MM.1S (cell line): Measurements from ENCODE around the gene LTBR.

Experiments used
- DNase-seq: peaks from one replicate; pipeline ENCODE4 v3.0.0-alpha.2; 2015
- H2AFZ ChIP-seq: fragments of 300-600 bp; sonication (generic); 2 replicates; pipeline ENCODE4 v1.6.0; 2016; ENCODE audit warnings: antibody characterized with exemption, low read length
- H3F3A ChIP-seq: fragments of 300-600 bp; sonication (generic); 2 replicates; pipeline ENCODE4 v1.6.1; 2016; ENCODE audit warnings: mild to moderate bottlenecking, antibody characterized with exemption, low read length, moderate library complexity, mixed read lengths; ENCODE audit not compliant: insufficient read depth
- H3K27ac ChIP-seq: fragments of 300-600 bp; sonication (generic); 2 replicates; pipeline ENCODE4 v1.5.1; 2016; ENCODE audit warnings: mild to moderate bottlenecking, low read length
- H3K27me3 ChIP-seq: fragments of 300-600 bp; sonication (generic); replicated peaks from 2 replicates; pipeline ENCODE4 v1.6.0; 2016; ENCODE audit warnings: low read length; ENCODE audit not compliant: insufficient read depth
- H3K36me3 ChIP-seq: fragments of 300-600 bp; sonication (generic); replicated peaks from 2 replicates; pipeline ENCODE4 v1.6.1; 2016; ENCODE audit warnings: mild to moderate bottlenecking, low read length, mixed read lengths; ENCODE audit not compliant: insufficient read depth
- H3K4me1 ChIP-seq: fragments of 300-600 bp; sonication (generic); 2 replicates; pipeline ENCODE4 v1.6.1; 2016; ENCODE audit warnings: low read length, mixed read lengths
- H3K4me2 ChIP-seq: fragments of 300-600 bp; sonication (generic); 2 replicates; pipeline ENCODE4 v1.6.0; 2016; ENCODE audit warnings: low read depth, low read length
- H3K4me3 ChIP-seq: fragments of 300-600 bp; sonication (generic); 2 replicates; pipeline ENCODE4 v1.5.1; 2016; ENCODE audit warnings: low read length, mixed read lengths
- H3K79me2 ChIP-seq: fragments of 300-600 bp; sonication (generic); 2 replicates; pipeline ENCODE4 v1.6.1; 2016; ENCODE audit warnings: mixed run types, low read length, mixed read lengths
- H3K9ac ChIP-seq: fragments of 300-600 bp; sonication (generic); 2 replicates; pipeline ENCODE4 v1.6.1; 2016; ENCODE audit warnings: low read length, mixed read lengths
- H3K9me2 ChIP-seq: fragments of 300-600 bp; sonication (generic); replicated peaks from 2 replicates; pipeline ENCODE4 v1.6.1; 2016; ENCODE audit warnings: mild to moderate bottlenecking, low read length, mixed read lengths; ENCODE audit not compliant: insufficient read depth
- H3K9me3 ChIP-seq: fragments of 300-600 bp; sonication (generic); replicated peaks from 2 replicates; pipeline ENCODE4 v1.6.1; 2016; ENCODE audit warnings: mild to moderate bottlenecking, low read length, mixed read lengths; ENCODE audit not compliant: insufficient read depth
- H4K20me1 ChIP-seq: fragments of 300-600 bp; sonication (generic); 2 replicates; pipeline ENCODE4 v1.6.1; 2016; ENCODE audit warnings: mild to moderate bottlenecking, low read length, moderate library complexity, mixed read lengths; ENCODE audit not compliant: insufficient read depth
- EZH2 ChIP-seq: fragments of 300-600 bp; sonication (generic); optimal IDR thresholded peaks from 2 replicates; pipeline ENCODE3; 2017; ENCODE audit warnings: low read depth, mild to moderate bottlenecking, antibody characterized with exemption, low read length, mixed read lengths
- EZH2phosphoT487 ChIP-seq: fragments of 300-600 bp; sonication (generic); IDR thresholded peaks from 2 replicates; pipeline ENCODE4 v1.6.1; 2018; ENCODE audit warnings: antibody characterized with exemption, low read length
- TF ChIP-seq, protein P1 (sequence below): fragments of 300-600 bp; sonication (generic); IDR thresholded peaks from 2 replicates; pipeline ENCODE4 v1.5.1; 2016; ENCODE audit warnings: antibody characterized with exemption, low read length, mixed read lengths

LTBR gene

DNA sequence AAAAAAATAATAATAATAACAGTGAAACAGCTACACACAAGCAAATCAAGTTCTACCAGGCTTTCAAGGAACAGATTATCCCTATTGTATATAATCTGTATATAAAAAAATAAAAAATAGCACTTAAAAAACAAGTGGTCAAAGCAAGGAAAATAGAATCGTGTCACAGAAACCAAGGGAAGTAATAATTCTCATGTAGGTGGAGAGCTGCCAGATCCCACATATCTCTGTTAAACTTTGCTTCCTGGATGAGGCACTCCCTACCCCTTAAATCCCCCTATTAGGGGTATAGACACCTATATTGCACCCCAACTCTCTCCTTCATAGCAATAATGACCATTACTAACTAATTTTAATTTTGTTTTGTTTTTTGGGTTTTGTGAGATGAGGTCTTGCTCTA lies 56.4 kb downstream of the LTBR start:
- peaks cover 18% of the 10 kb centered on the region for H3K4me1 ChIP-seq
- H2AFZ ChIP-seq: no peak overlapping the region
- H3K4me2 ChIP-seq: no peak overlapping the region
- H3K27me3 ChIP-seq: no peaks in the 10 kb centered on the region
- H3K9ac ChIP-seq: no peak overlapping the region
- H3K79me2 ChIP-seq: no peaks in the 10 kb centered on the region
- H3F3A ChIP-seq: 0 out of 2 replicates have a peak, but pooled peaks cover 2% of the 10 kb centered on the region
- H3K27ac ChIP-seq: no peak overlapping the region
- no peak overlapping the region for H3K4me3 ChIP-seq
- H4K20me1 ChIP-seq: no peaks in the 10 kb centered on the region
- DNase-seq: no peak
- TF ChIP-seq, protein P1, sequence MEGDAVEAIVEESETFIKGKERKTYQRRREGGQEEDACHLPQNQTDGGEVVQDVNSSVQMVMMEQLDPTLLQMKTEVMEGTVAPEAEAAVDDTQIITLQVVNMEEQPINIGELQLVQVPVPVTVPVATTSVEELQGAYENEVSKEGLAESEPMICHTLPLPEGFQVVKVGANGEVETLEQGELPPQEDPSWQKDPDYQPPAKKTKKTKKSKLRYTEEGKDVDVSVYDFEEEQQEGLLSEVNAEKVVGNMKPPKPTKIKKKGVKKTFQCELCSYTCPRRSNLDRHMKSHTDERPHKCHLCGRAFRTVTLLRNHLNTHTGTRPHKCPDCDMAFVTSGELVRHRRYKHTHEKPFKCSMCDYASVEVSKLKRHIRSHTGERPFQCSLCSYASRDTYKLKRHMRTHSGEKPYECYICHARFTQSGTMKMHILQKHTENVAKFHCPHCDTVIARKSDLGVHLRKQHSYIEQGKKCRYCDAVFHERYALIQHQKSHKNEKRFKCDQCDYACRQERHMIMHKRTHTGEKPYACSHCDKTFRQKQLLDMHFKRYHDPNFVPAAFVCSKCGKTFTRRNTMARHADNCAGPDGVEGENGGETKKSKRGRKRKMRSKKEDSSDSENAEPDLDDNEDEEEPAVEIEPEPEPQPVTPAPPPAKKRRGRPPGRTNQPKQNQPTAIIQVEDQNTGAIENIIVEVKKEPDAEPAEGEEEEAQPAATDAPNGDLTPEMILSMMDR: no peak
- TF ChIP-seq EZH2: no peak
- TF ChIP-seq EZH2phosphoT487: no peak
- H3K9me3 ChIP-seq: no peaks in the 10 kb centered on the region
- H3K36me3 ChIP-seq: no peaks in the 10 kb centered on the region
- H3K9me2 ChIP-seq: no peaks in the 10 kb centered on the region
